Measurements from ENCODE around the gene ABTB2. TPM values are rescaled to one million over a fixed set of nuclear protein-coding genes. Genes with fewer than 3 reads are reported as not detected.
A peak's percentile ranks its signal among the peaks of the same experiment; 100 is the strongest.

The ABTB2 gene
- total RNA-seq, 1 donor: 2.3 TPM

DNA sequence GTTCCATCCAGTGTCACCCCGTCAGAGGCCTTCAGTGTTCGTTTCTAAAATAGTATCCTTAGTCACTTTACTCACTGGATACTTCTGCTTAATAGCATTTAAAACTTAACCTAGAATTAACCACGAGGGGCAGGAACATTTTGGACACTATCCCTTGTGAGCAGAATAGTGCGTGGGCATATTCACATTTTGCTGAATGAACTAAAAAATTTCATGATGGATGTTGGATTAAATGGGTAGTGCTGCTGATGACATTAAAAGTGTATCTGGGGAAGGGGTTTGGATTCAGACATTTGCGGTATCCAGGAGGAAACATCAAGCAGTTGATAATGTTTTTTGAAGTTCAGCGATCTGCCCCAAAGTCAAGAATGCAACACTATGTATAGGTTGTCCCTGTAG is 253.1 kb downstream of the ABTB2 start:
- peak overlapping the region; percentile 76 for H3K4me3 ChIP-seq (ENCODE audit: low read length)
- no peaks in the 10 kb centered on the region for H3K9me3 ChIP-seq (ENCODE audit: low read depth, low read length)
- H3K4me1 ChIP-seq (ENCODE audit: insufficient read depth, low read length): peaks cover 25% of the 10 kb centered on the region
- H3K27me3 ChIP-seq (ENCODE audit: insufficient read depth, low read length): no peaks in the 10 kb centered on the region

Other genes starting within 250 kb of the ABTB2 start
- 41.0 TPM for gene CAT, start 80.9 kb upstream of the ABTB2 start, total RNA-seq
- gene ELF5, start 155.8 kb upstream of the ABTB2 start, total RNA-seq: not detected